ENCODE data around the gene PCGF2.
A peak's percentile ranks its signal among the peaks of the same experiment; 100 is the strongest.

The PCGF2 gene

GRCh38 chr17:38747463-38748148, 530 bp downstream of the PCGF2 start (continued):
- peak; percentile 65; the same call in 1 of the 2 replicates for TF ChIP-seq KLF17 (tag by site-specific recombination; IDR thresholded peaks at IDR 0.05)
- TF ChIP-seq ZBTB6 (tag by site-specific recombination; IDR thresholded peaks at IDR 0.05) = no peak
- no peak for TF ChIP-seq KLF10 (tag by site-specific recombination; IDR thresholded peaks at IDR 0.05)
- no peak for TF ChIP-seq ZFP3 (tag by site-specific recombination; IDR thresholded peaks at IDR 0.05; ENCODE audit: low read depth)
- no peak for TF ChIP-seq ZSCAN23 (tag by site-specific recombination; IDR thresholded peaks at IDR 0.05)
- TF ChIP-seq ZNF404 (tag by site-specific recombination; IDR thresholded peaks at IDR 0.05) = no peak
- TF ChIP-seq ZNF16 (tag by site-specific recombination; IDR thresholded peaks at IDR 0.05; ENCODE audit: low read depth) = no peak
- 0 out of 2 replicates have a peak, but pooled peaks have one; percentile 4 for TF ChIP-seq ZNF596 (tag by site-specific recombination; IDR thresholded peaks at IDR 0.05)
- TF ChIP-seq REPIN1 (tag by site-specific recombination; IDR thresholded peaks at IDR 0.05; ENCODE audit: low read depth) = no peak
- no peak for TF ChIP-seq ZNF391 (tag by site-specific recombination; IDR thresholded peaks at IDR 0.05; ENCODE audit: borderline replicate concordance, low read depth)
- TF ChIP-seq ZNF473 (tag by site-specific recombination; IDR thresholded peaks at IDR 0.05) = no peak
- no peak for TF ChIP-seq ZNF548 (tag by site-specific recombination; IDR thresholded peaks at IDR 0.05)
- TF ChIP-seq HIC1 (tag by site-specific recombination; IDR thresholded peaks at IDR 0.05) = no peak; the same call in 1 of the 2 replicates
- no peak for TF ChIP-seq ZNF791 (tag by site-specific recombination; IDR thresholded peaks at IDR 0.05)
- TF ChIP-seq PRDM2 (tag by site-specific recombination; IDR thresholded peaks at IDR 0.05; ENCODE audit: borderline replicate concordance) = no peak
- TF ChIP-seq ZNF292 (tag by site-specific recombination; IDR thresholded peaks at IDR 0.05; ENCODE audit: borderline replicate concordance, low read depth) = no peak
- peak; percentile 59 for TF ChIP-seq GLIS2 (tag by site-specific recombination; IDR thresholded peaks at IDR 0.05)
- TF ChIP-seq ATF2 (tag by site-specific recombination; IDR thresholded peaks at IDR 0.05; ENCODE audit: low read depth) = no peak
- TF ChIP-seq ZNF792 (tag by site-specific recombination; IDR thresholded peaks at IDR 0.05) = no peak
- TF ChIP-seq ZNF169 (tag by site-specific recombination; IDR thresholded peaks at IDR 0.05) = no peak
- no peak for TF ChIP-seq EGR2 (tag by site-specific recombination; IDR thresholded peaks at IDR 0.05; ENCODE audit: low read depth)
- TF ChIP-seq ZNF112 (tag by site-specific recombination; IDR thresholded peaks at IDR 0.05) = no peak
- peak; percentile 77 for TF ChIP-seq CTCF (tag by site-specific recombination; IDR thresholded peaks at IDR 0.05)
- no peak for TF ChIP-seq FEZF1 (tag by site-specific recombination; IDR thresholded peaks at IDR 0.05)
- TF ChIP-seq ZNF394 (tag by site-specific recombination; IDR thresholded peaks at IDR 0.05; ENCODE audit: borderline replicate concordance) = no peak
- no peak for TF ChIP-seq ZNF266 (tag by site-specific recombination; IDR thresholded peaks at IDR 0.05; ENCODE audit: low read depth)
- no peak for TF ChIP-seq ZNF157 (tag by site-specific recombination; IDR thresholded peaks at IDR 0.05)
